HG03457 (cell line): Measurements from ENCODE around the gene URGCP.
A peak's percentile ranks its signal among the peaks of the same experiment; 100 is the strongest.

Source experiments
- ATAC-seq: cut with Tn5 transposase; IDR thresholded peaks from one replicate; pipeline ENCODE4 v1.9.1; 2021; ENCODE audit warnings: moderate number of reproducible peaks; ENCODE audit not compliant: unreplicated experiment

Gene URGCP

DNA sequence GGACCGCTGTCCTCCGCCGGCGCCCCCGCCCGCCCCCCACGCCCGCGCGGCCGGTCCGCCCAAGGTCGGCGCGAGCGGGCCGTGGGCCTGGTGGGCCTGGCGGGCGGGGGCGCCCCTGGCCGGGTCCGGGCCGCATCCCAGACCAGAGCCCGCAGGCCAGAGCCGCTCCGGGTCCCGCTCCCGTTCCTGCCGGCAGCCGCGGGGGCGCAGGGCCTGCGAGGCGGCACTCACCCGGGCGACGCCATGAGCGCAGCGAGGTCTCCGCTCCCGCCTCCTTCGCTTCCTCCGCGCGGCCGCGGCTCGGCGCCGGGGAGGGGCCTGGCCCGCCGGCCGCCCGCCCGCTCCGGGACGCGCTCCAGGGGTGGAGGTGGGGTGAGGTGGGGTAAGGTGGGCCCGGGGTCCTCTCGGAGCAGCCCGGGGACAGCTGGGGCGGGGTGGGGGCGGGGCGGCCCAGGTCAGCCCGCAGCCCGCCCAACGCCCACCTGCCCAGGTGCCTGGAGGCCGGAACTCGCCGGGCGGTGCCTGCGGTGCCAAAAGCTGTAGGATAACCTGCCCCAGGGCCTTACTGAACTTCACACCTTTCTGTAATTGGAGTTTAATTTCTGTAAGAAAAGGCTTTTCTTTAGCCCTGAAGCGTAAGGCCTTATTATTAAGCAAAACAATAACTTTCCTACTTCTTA is at the start of gene URGCP:
TSS of gene URGCP (minus strand) at position 266 of the 680 bp plus-strand sequence. CDS start at position 245, 21 bp downstream.
- ATAC-seq, result no peak

- no peak for ATAC-seq
Observed at GRCh38 chr7:43956027-43956426, 49.6 kb upstream of the URGCP start.

DNA sequence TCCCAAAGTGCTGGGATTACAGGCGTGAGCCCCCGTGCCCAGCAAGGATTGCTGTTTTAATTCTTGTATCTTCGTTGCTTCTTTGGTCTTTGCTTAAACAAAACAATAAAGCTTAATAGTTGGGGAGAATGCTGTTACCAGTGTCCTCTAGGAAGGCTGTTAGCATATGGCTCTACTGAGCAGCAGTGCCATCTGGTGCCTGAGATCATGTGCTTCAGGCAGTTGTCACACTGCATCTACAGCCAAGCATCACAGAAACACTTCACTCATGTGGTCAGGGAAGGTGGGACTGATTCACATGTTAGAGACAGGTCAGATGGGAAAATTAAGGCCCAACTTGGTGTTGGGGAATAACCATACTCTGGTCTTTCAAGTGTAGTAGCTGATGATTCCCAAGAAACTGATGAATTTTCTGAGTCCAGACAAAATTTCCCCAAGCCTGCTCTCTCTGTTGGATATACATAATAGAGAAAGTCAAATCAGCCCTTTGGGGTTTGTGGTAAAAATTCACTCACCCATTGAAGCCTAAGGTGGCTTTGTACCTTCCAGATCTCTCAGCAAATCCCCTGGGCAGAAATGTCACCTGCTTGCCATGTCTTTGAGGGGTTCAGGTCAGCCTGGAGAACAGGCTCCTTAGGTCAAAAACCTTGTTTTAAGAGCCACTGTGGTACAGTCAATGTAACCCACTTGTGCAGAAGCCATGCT is 48.3 kb upstream of the URGCP start:
- no peak for ATAC-seq

GRCh38 chr7:43953071-43953470 is 46.7 kb upstream of the URGCP start:
- ATAC-seq, result no peak

GRCh38 chr7:43952028-43952427 is 45.6 kb upstream of the URGCP start:
- no peak for ATAC-seq

DNA sequence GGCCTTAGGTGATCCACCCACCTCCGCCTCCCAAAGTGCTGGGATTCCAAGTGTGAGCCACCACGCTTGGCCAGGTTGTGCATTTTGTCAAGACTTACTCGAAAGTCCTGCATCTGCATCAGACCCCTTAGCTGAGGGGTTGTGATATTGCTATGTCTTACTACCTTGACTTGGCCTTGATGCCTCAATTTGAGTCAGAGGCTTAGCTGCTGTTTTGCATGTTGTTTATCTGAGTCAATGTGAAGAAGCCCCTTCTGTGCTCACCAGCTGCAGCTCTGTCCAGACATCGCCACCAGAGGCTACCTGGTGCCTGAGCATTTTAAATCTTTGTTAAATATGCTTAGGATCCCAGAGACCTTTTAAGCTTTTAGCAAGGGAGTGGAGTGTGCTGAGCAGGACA is 37.9 kb upstream of the URGCP start:
- ATAC-seq, result no peak

DNA sequence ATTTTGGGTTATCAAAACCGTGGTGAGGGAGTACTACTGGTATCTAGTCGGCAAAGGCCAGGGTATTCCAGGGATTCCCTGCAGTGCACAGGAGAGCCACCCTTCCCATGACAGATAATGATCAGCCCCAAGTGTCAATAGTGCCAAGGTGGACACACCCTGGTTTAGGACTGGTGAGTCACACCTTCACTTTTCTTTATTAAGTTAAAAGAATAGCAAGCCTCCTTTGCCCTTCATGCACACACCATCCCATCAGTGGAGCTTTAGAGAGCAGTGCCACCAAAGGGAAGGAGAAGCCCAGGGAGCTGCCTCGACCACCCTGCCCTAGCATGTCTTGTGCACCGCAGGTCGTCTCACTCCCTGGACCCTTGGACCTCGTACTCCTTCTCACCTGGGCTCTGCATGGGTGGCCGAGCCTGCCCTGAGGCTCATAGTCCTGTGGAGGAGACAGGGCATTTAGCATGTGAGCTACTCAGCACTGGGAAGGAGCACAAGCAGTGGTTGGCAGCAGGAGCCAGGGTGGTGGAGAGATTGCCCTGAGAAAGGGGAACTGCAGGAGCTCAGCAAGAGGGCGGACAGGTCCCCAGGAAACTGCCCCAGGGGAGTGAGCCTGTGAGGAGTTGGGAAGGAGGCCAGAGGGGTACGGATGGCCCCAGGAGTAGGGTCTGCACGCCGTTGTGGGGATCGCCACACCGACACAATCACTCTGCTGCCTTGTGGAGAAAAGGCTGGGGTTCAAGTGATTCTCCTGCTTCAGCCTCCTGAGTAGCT is 37.2 kb upstream of the URGCP start:
- no peak for ATAC-seq

- no peak for ATAC-seq
Observed at GRCh38 chr7:43942997-43943396, 36.6 kb upstream of the URGCP start.

DNA sequence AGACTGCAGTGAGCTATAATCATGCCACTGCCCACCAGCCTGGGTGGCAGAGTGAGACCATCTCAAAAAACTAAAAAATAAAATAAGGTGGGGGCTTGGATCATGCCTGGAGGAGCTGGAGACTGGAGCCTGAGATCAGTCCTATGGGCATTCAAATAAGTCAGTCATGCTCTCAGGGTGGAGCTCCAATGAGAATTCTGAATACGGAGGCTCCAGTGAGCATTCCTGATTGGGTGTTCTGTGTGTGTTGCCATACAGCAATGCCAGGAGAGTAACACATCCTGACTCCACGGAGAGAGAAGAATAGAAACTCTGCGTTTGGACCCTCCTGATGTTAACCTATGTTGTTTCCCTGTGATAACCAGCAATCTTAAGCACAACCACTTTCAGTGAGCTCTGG is 35.9 kb upstream of the URGCP start:
- ATAC-seq, result no peak

- ATAC-seq, result no peak
Observed at GRCh38 chr7:43938892-43939482, 32.6 kb upstream of the URGCP start.

DNA sequence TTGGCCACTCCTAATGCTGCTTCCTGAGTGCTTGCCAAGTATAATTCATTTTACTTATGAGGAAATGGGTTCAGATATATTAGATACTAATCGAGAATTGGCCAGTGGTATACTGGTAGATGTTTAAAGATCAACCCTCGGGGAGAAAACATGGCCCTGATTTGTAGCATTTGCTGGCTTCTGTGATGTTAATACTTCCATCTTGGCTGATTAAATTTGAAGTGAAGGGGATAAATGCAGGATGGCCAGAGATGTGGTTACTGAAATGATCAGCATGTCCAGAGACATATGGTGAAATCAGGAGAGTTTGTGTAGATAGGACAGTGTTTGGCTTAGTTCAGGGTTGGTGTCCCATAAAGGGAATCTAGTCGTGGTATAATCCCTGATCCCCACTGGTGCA is 31.0 kb upstream of the URGCP start:
- no peak for ATAC-seq

- no peak for ATAC-seq
Observed at GRCh38 chr7:43933902-43934560, 27.6 kb upstream of the URGCP start.

- no peak for ATAC-seq
Observed at GRCh38 chr7:43931346-43931745, 24.9 kb upstream of the URGCP start.

GRCh38 chr7:43929529-43930457 is 23.4 kb upstream of the URGCP start:
- ATAC-seq, result no peak

DNA sequence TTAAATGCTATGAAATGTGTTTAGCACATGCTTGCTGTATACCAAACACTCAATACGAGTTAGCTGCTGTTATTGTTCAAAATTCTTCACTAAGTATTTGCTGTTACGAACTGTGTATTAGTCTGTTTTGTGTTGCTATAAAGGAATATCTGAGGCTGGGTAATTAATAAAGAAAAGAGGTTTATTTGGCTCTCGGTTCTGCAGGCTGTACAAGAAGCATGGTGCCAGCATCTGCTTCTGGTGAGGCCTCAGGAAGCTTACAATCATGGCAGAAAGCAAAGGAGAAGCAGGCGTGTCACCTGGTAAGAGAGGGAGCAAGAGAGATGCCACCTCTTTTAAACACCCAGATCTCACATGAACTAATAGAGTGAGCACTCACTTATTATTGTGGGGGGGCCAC is 21.4 kb upstream of the URGCP start:
- ATAC-seq, result no peak

- ATAC-seq, result no peak
Observed at GRCh38 chr7:43926798-43927123, 20.4 kb upstream of the URGCP start.

DNA sequence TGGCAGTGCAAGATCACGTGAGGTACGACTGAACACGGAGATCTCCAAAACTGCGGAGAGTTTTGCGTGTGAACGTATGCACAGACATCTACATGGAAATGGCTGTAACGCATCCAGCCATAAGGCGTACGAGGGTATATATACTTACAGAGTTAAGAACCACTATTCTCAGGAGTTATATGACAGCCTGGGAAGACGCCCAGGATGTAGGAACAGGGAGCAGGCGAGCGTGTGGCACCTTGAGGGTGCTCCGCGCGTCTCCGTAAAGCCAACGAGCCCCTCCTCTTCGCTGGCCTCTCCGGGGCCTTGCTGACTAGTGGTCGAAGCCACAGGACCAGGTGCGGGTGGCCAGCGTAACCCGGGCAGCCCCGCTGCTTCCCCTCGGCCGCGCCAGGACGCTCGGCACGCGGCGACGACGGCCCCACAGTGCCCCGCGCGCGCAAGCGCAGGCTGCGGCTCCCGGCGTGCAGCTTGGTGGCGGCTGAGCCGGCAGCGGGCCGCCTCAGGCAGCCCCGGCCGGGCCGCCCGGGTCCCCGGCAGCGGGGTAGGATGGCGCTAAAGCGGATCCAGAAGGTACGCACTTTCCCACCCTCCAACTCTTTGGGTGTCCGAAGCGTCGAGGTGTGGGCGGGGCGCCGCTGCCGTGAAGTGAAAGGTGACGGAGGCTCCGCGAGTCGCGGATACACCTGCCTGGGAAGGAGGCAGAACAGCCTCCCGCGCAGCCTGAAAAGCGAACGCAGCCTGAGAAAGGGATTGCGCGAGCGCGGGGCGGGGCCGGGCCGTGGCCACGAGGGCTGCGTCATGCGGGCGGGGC is 19.8 kb upstream of the URGCP start, which contains the start of gene UBE2D4:
TSS of gene UBE2D4 (plus strand) at position 453 of the 814 bp plus-strand sequence. CDS start at position 550, 97 bp downstream.
- ATAC-seq, result peak; percentile 91

GRCh38 chr7:43922726-43923125 is 16.3 kb upstream of the URGCP start:
- no peak for ATAC-seq

GRCh38 chr7:43921423-43921822 is 15.0 kb upstream of the URGCP start:
- no peak for ATAC-seq
